ENCODE data around the gene PRR19.

Gene PRR19

DNA sequence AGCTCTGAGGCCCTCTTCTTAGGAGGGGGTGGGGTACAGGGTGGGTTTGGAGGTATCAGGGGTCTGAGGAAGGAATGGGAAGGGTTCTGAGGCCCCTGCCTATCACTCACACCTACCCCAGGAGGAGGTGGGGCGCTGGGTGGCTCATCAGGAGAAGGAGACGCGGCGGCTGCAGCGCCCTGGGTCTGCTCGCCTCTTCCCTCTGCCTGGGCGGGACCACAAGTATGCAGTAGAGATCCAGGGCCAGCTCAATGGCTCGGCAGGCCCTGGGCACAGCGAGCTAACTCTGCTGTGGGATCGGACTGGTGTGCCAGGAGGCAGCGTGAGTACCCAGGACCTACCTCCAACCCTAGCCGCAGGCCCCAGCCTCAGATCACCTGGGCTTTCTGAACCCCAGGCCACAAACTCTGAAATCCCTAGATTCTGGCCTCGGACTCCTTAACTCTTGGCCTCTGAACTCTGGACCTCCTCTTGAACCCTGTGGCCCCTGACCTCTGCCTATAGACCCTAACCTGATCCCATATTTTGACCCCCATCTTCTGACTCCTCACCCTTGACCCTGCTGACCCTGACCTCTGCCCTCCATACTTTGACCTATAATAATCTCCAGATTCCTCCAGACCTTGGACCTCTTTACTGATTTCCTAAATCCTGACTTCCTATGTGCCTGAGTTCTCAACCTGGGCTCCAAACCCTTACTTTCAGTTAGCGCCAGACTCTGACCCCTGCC, 47.6 kb downstream of the PRR19 start:
- no peak for DNase-seq (ENCODE audit: low read depth)

DNA sequence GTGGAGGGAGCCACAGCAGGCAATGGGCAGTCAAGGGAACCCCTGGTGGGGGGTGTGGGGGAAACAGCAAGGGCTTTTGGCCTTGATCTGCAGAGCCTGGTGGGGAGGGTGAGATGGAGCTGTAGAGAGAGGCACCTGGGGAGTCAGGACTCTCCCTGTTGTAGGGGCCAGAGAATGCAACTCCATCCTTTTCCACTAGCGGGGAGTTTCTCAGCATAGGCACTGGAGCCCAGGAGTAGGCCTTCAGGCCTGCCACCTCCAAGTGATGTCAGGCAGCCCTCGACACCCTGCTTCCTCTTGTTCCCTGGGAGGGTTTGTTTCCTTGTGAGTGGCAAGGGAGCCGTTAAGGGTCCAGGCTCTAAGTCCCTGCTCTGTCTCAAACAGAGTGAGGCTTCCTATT, 48.5 kb downstream of the PRR19 start:
- no peak for DNase-seq (ENCODE audit: low read depth)

DNA sequence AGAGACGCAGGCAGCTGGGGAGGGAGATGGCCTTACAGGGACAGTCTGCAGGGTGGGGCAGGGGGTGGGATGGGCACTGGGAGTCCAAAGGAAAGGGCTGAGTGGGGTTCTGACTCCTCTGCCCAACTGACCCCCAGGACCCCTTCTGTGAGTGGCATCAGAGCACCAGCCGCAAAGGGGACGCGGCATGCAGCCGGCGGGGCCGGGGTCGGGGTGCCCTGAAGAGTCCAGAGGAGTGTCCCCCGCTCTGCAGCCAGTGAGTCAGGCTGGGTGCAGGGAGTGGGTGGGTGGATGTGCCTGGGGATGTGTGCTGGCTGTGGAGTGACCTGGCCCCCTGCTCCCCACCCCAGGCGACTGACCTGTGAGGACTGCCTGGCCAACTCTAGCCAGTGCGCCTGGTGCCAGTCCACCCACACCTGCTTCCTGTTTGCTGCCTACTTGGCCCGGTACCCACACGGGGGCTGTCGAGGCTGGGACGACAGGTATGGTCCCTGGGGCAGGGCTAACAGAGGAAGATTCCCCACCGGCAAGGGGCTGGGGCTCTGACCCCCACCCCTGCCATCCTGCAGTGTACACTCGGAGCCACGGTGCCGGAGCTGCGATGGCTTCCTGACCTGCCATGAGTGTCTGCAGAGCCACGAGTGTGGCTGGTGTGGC, 49.3 kb downstream of the PRR19 start:
- DNase-seq (ENCODE audit: low read depth), result no peak

DNA sequence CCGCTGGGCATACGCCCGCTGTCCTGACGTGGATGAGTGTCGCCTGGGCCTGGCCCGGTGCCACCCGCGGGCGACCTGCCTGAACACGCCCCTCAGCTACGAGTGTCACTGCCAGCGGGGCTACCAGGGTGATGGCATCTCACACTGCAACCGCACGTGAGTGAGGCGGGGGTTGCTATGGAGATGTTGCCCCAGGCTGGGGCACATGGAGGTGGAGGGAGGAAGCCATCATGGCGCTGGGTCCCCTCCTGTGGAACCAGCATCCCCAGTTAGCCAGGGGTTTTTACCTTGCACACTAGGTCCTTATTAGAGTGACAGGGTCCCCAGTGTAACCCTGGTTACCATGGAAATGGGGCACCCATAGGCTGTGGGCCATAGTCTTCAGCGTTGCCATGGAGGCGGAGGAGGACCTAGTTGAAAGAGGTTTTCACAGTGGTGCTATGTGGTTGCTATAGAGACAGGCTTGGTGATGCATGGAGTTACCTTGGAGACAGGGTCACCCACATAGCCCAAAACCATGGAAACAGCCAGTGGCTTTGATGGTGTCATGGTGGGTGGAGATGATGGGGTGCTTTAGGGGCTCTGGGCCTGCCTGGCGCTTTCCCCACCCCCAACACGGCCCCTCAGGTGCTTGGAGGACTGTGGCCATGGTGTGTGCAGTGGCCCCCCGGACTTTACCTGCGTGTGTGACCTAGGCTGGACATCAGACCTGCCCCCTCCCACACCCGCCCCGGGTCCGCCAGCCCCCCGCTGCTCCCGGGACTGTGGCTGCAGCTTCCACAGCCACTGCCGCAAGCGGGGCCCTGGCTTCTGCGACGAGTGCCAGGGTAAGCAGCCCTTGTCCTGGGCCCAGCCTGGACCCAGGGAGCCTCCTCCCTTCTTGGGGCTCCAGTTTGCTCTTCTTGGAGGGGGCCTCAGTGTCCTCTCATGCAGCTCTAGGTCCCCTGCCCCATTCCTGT, 50.6 kb downstream of the PRR19 start:
- no peak for DNase-seq (ENCODE audit: low read depth)

DNA sequence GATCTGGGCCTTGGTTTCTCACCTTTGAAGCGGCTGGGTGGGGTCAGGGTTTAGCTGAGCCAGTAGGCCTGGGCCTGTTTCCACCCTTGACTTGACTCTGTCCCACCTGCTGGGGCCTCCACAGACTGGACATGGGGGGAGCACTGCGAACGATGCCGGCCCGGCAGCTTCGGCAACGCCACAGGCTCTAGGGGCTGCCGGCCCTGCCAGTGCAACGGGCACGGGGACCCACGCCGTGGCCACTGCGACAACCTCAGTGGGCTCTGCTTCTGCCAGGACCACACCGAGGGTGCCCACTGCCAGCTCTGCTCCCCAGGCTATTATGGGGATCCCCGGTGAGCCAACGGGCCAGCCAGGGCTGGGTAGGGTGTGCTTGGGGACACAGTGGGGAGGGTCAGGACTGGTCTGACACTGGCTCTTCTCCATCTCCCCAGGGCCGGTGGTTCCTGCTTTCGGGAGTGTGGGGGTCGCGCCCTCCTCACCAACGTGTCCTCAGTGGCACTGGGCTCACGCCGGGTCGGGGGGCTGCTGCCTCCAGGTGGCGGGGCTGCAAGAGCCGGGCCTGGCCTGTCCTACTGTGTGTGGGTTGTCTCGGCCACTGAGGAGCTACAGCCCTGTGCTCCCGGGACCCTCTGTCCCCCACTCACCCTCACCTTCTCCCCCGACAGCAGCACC, 51.5 kb downstream of the PRR19 start:
- no peak for DNase-seq (ENCODE audit: low read depth)

DNA sequence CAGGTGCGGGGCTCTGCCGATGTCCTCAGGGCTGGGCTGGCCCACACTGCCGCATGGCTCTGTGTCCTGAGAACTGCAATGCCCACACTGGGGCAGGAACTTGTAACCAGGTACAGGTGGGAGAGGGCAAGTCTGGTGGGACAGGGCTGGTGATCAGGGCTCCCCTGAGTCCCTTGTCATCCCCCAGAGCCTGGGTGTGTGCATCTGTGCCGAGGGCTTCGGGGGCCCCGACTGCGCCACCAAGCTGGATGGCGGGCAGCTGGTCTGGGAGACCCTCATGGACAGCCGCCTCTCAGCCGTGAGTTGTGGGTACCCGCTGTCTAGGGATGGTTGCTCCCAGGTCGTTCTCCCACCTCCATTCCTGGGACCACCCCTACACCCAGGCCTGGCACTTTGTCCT, 54.0 kb downstream of the PRR19 start:
- no peak for DNase-seq (ENCODE audit: low read depth)

DNA sequence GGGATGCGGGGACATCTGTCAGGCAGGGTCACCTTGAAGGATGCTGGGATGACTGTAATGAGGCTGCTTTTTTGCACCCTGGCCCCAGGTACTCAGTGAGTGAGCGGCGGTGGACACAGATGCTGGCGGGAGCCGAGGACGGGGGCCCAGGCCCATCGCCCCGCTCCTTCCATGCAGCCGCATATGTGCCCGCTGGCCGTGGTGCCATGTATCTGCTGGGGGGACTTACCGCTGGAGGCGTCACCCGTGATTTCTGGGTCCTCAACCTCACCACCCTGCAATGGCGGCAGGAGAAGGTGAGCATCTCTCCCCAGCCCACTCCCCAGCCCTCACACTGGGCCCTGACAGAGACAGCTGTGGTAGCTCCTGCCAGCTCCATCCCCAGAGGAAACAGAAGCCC, 54.8 kb downstream of the PRR19 start:
- no peak for DNase-seq (ENCODE audit: low read depth)

DNA sequence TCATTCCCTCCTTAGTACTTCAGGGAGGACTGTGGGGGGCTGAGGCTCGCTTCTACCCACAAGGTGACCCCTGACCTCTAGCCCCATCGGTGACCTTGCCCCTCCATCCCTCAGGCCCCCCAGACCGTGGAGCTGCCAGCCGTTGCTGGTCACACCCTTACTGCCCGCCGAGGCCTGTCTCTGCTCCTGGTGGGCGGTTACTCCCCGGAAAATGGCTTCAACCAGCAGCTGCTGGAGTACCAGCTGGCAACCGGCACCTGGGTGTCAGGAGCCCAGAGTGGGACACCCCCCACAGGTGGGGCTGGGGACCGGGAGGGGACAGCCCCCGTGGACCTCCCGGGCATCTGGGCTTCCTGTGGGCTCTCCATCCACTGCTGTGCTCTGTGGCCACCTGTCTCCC, 55.4 kb downstream of the PRR19 start:
- DNase-seq (ENCODE audit: low read depth), result no peak
